ENCODE results near the gene ZBTB16.

- no peak for TF ChIP-seq CTCF (IDR thresholded peaks at IDR 0.05; ENCODE audit: insufficient read depth, low read length)
- no peak for TF ChIP-seq POLR2AphosphoS5 (IDR thresholded peaks at IDR 0.05; ENCODE audit: low read depth)
Observed at GRCh38 chr11:114102993-114103896, 43.7 kb downstream of the ZBTB16 start.

Data from HL-60 (cell line).